H9 (cell line): ENCODE data around the gene OGDH. TPM values are rescaled to one million over a fixed set of nuclear protein-coding genes. Genes with fewer than 3 reads are reported as not detected.

ENCODE experiments used
- DNase-seq: peaks from one replicate; pipeline ENCODE4 v3.0.0-alpha.2; 2017
- H2AFZ ChIP-seq: one replicate; pipeline ENCODE4 v1.6.1; 2013; ENCODE audit warnings: mild to moderate bottlenecking, low read length, control low read depth, moderate library complexity
- H2AK5ac ChIP-seq: 2 replicates; pipeline ENCODE4 v1.6.1; 2013; ENCODE audit warnings: low read length, control low read depth, mixed read lengths; ENCODE audit not compliant: insufficient read length
- H2BK120ac ChIP-seq: one replicate; pipeline ENCODE4 v1.6.1; 2013; ENCODE audit warnings: low read depth, mild to moderate bottlenecking, low read length, control low read depth, inconsistent platforms; ENCODE audit not compliant: poor library complexity, severe bottlenecking
- H2BK12ac ChIP-seq: 2 replicates; pipeline ENCODE4 v1.6.1; 2013; ENCODE audit warnings: low read length, control low read depth, mixed read lengths, low read depth; ENCODE audit not compliant: insufficient read length
- H2BK15ac ChIP-seq: 2 replicates; pipeline ENCODE4 v1.6.1; 2013; ENCODE audit warnings: low read depth, low read length, control low read depth
- H2BK20ac ChIP-seq: one replicate; pipeline ENCODE4 v1.6.1; 2013; ENCODE audit warnings: low read depth, mild to moderate bottlenecking, low read length, control low read depth, inconsistent platforms; ENCODE audit not compliant: poor library complexity, severe bottlenecking
- H2BK5ac ChIP-seq: 2 replicates; pipeline ENCODE4 v1.6.1; 2013; ENCODE audit warnings: low read length, control low read depth, mixed read lengths; ENCODE audit not compliant: insufficient read length
- H3K14ac ChIP-seq: 2 replicates; pipeline ENCODE4 v1.6.1; 2013; ENCODE audit warnings: low read length, control low read depth; ENCODE audit not compliant: insufficient read depth
- H3K18ac ChIP-seq: 2 replicates; pipeline ENCODE4 v1.6.1; 2013; ENCODE audit warnings: low read depth, mild to moderate bottlenecking, mixed read lengths, low read length, control low read depth; ENCODE audit not compliant: insufficient read length
- H3K23ac ChIP-seq: 2 replicates; pipeline ENCODE4 v1.6.1; 2013; ENCODE audit warnings: low read length, control low read depth, mixed read lengths, low read depth; ENCODE audit not compliant: insufficient read length
- H3K23me2 ChIP-seq: 2 replicates; pipeline ENCODE4 v1.6.1; 2013; ENCODE audit warnings: low read depth, mild to moderate bottlenecking, mixed read lengths, low read length, control low read depth; ENCODE audit not compliant: insufficient read length, poor library complexity, severe bottlenecking
- H3K27ac ChIP-seq: 2 replicates; pipeline ENCODE4 v1.5.1; 2013; ENCODE audit warnings: low read length, control low read depth, mixed read lengths, low read depth; ENCODE audit not compliant: insufficient read length
- H3K27me3 ChIP-seq: 2 replicates; pipeline ENCODE4 v1.6.1; 2013; ENCODE audit warnings: low read length, control low read depth, inconsistent platforms; ENCODE audit not compliant: insufficient read depth
- H3K4ac ChIP-seq: 2 replicates; pipeline ENCODE4 v1.6.1; 2013; ENCODE audit warnings: low read depth, mild to moderate bottlenecking, control low read depth, inconsistent platforms, low read length, moderate library complexity
- H3K4me1 ChIP-seq: 2 replicates; pipeline ENCODE4 v1.6.1; 2013; ENCODE audit warnings: low read length, control low read depth, inconsistent platforms; ENCODE audit not compliant: insufficient read depth
- H3K4me2 ChIP-seq: 2 replicates; pipeline ENCODE4 v1.6.1; 2013; ENCODE audit warnings: low read length, control low read depth, mixed read lengths; ENCODE audit not compliant: insufficient read length, insufficient read depth
- H3K56ac ChIP-seq: 2 replicates; pipeline ENCODE4 v1.6.1; 2013; ENCODE audit warnings: low read depth, mild to moderate bottlenecking, mixed read lengths, low read length, control low read depth; ENCODE audit not compliant: insufficient read length
- H3K79me1 ChIP-seq: 2 replicates; pipeline ENCODE4 v1.6.1; 2013; ENCODE audit warnings: low read depth, mild to moderate bottlenecking, moderate library complexity, low read length, control low read depth, inconsistent platforms; ENCODE audit not compliant: insufficient read depth, poor library complexity, severe bottlenecking
- H3K79me2 ChIP-seq: 2 replicates; pipeline ENCODE4 v1.6.1; 2013; ENCODE audit warnings: low read length, control low read depth, inconsistent platforms; ENCODE audit not compliant: insufficient read depth
- H3K9ac ChIP-seq: 2 replicates; pipeline ENCODE4 v1.6.1; 2013; ENCODE audit warnings: low read length, control low read depth, mixed read lengths; ENCODE audit not compliant: insufficient read length; ENCODE audit errors: extremely low read depth
- H3K9me3 ChIP-seq: one replicate; pipeline ENCODE4 v1.6.1; 2013; ENCODE audit warnings: low read depth, low read length, inconsistent platforms; ENCODE audit not compliant: control insufficient read depth
- H3T11ph ChIP-seq: one replicate; pipeline ENCODE4 v1.6.1; 2013; ENCODE audit warnings: mild to moderate bottlenecking, low read length, control low read depth, inconsistent platforms
- H4K20me1 ChIP-seq: one replicate; pipeline ENCODE4 v1.6.1; 2013; ENCODE audit not compliant: control insufficient read depth, insufficient read length, insufficient read depth
- H4K5ac ChIP-seq: 2 replicates; pipeline ENCODE4 v1.6.1; 2013; ENCODE audit warnings: low read depth, mild to moderate bottlenecking, mixed read lengths, low read length, control low read depth; ENCODE audit not compliant: insufficient read length
- H4K8ac ChIP-seq: replicated peaks from 2 replicates; pipeline ENCODE4 v1.6.1; 2013; ENCODE audit warnings: low read length, control low read depth, mixed read lengths, low read depth; ENCODE audit not compliant: insufficient read length
- H4K91ac ChIP-seq: 2 replicates; pipeline ENCODE4 v1.6.1; 2013; ENCODE audit warnings: low read depth, mild to moderate bottlenecking, moderate library complexity, mixed read lengths, low read length, control low read depth; ENCODE audit not compliant: insufficient read length
- H3K27ac Mint-ChIP-seq, 3 experiments: 2 replicates in 2 of 3; 3 replicates in 1 of 3; pipeline ENCODE4 v1.8.0; 2020 to 2021; ENCODE audit warnings: mixed read lengths in 3 of 3, mild to moderate bottlenecking in 1 of 3, moderate library complexity in 1 of 3
- H3K27me3 Mint-ChIP-seq: 2 replicates; pipeline ENCODE4 v1.8.0; 2021; ENCODE audit warnings: low read depth, mild to moderate bottlenecking, moderate library complexity, mixed read lengths
- H3K36me3 Mint-ChIP-seq, 3 experiments: 2 replicates in 2 of 3; 3 replicates in 1 of 3; pipeline ENCODE4 v1.8.0; 2020 to 2021; ENCODE audit warnings: low read depth in 3 of 3, mixed read lengths in 3 of 3; ENCODE audit not compliant: insufficient read depth in 1 of 3
- H3K4me1 Mint-ChIP-seq, 2 experiments: 2 replicates each; pipeline ENCODE4 v1.8.0; 2020; ENCODE audit warnings: mixed read lengths in 2 of 2
- H3K4me3 Mint-ChIP-seq, 2 experiments: 2 replicates in 1 of 2; 3 replicates in 1 of 2; pipeline ENCODE4 v1.8.0; 2020 to 2021; ENCODE audit warnings: mild to moderate bottlenecking in 2 of 2, mixed read lengths in 2 of 2, moderate library complexity in 1 of 2
- H3K9me3 Mint-ChIP-seq, 2 experiments: 2 replicates in 1 of 2; 3 replicates in 1 of 2; pipeline ENCODE4 v1.8.0; 2020; ENCODE audit warnings: mild to moderate bottlenecking in 2 of 2, mixed read lengths in 2 of 2, moderate library complexity in 1 of 2
- WGBS: extraction: QIAGEN DNeasy Blood & Tissue Kit; methylation state at CpG from one replicate; pipeline ENCODE4 v1.1.7; 2013; ENCODE audit warnings: missing lambda C conversion rate, low lambda C conversion rate, mixed read lengths; ENCODE audit not compliant: insufficient read length; ENCODE audit errors: extremely low coverage; 5-methylcytosine and 5-hydroxymethylcytosine counted together
- total RNA-seq: library from RNA; stranded (reverse); gene quantifications from 2 replicates; pipeline ENCODE4 v1.2.1, GENCODE V29; 2021
- TF ChIP-seq, protein P1 (sequence below): fragments of 200-600 bp; sonication (generic); conservative IDR thresholded peaks from 3 replicates; pipeline ENCODE4 v1.8.0; 2021; ENCODE audit warnings: antibody characterized with exemption, mild to moderate bottlenecking

OGDH gene
- total RNA-seq, 1 experiment from 2014 or later: 77.3 TPM

GRCh38 chr7:44750921-44751571, 144.6 kb downstream of the OGDH start:
- Histone ChIP-seq H3K27me3 (no peaks in the 10 kb centered on the region), H4K91ac (no peak overlapping the region), H3K23ac (no peak overlapping the region), H3K56ac (no peak overlapping the region), H3K23me2 (peaks cover 8% of the 10 kb centered on the region), H2BK120ac (no peak overlapping the region), H2BK12ac (no peak overlapping the region), H2BK5ac (no peak overlapping the region), H2BK20ac (no peak overlapping the region), H3T11ph (no peak overlapping the region), H4K5ac (no peak overlapping the region), H3K79me2 (peaks cover 2% of the 10 kb centered on the region; the same call in 1 of the 2 replicates), H2AFZ (no peak overlapping the region), H4K20me1 (no peaks in the 10 kb centered on the region), H4K8ac (no peak overlapping the region), H3K4ac (no peak overlapping the region), H3K4me2 (no peak overlapping the region), H3K79me1 (peaks cover 6% of the 10 kb centered on the region), H3K14ac (no peak overlapping the region; the same call in 1 of the 2 replicates), H3K9me3 (no peaks in the 10 kb centered on the region), H3K27ac (no peak overlapping the region), H3K18ac (no peak overlapping the region), H2AK5ac (no peak overlapping the region), H2BK15ac (no peak overlapping the region), H3K9ac (no peak overlapping the region), H3K4me1 (peaks cover 4% of the 10 kb centered on the region; the same call in 1 of the 2 replicates)
- TF ChIP-seq, protein P1, sequence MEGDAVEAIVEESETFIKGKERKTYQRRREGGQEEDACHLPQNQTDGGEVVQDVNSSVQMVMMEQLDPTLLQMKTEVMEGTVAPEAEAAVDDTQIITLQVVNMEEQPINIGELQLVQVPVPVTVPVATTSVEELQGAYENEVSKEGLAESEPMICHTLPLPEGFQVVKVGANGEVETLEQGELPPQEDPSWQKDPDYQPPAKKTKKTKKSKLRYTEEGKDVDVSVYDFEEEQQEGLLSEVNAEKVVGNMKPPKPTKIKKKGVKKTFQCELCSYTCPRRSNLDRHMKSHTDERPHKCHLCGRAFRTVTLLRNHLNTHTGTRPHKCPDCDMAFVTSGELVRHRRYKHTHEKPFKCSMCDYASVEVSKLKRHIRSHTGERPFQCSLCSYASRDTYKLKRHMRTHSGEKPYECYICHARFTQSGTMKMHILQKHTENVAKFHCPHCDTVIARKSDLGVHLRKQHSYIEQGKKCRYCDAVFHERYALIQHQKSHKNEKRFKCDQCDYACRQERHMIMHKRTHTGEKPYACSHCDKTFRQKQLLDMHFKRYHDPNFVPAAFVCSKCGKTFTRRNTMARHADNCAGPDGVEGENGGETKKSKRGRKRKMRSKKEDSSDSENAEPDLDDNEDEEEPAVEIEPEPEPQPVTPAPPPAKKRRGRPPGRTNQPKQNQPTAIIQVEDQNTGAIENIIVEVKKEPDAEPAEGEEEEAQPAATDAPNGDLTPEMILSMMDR: no peak
- Mint-ChIP-seq H3K4me1 (peaks cover 24 to 25% of the 10 kb centered on the region in 2 experiments), H3K27ac (peak overlapping the region in 1 of 3 experiments; percentile 61; a peak in 1 of 7 replicates), H3K4me3 (peak overlapping the region; percentile 74 to 88; a peak in 4 of 5 replicates), H3K36me3 (peaks cover 12 to 19% (median 15%) of the 10 kb centered on the region in 3 experiments; a peak in 6 of 7 replicates), H3K27me3 (no peaks in the 10 kb centered on the region), H3K9me3 (no peaks in the 10 kb centered on the region)
- DNase-seq: no peak
- no CpG with 5 or more reads among the region's 6 CpGs for WGBS
